Loucy (cell line): ENCODE data around the gene PITRM1.

Experiments used
- EZH2phosphoT487 ChIP-seq: fragments of 200-600 bp; IDR thresholded peaks from 2 replicates; pipeline ENCODE4 v1.6.1; 2018; ENCODE audit warnings: antibody characterized with exemption, mild to moderate bottlenecking, moderate library complexity, borderline replicate concordance
- TF ChIP-seq, protein P1 (sequence below): fragments of 200-600 bp; sonication (generic); conservative IDR thresholded peaks from 2 replicates; pipeline ENCODE4 v1.5.1; 2014; ENCODE audit warnings: mild to moderate bottlenecking, antibody characterized with exemption, low read length

DNA sequence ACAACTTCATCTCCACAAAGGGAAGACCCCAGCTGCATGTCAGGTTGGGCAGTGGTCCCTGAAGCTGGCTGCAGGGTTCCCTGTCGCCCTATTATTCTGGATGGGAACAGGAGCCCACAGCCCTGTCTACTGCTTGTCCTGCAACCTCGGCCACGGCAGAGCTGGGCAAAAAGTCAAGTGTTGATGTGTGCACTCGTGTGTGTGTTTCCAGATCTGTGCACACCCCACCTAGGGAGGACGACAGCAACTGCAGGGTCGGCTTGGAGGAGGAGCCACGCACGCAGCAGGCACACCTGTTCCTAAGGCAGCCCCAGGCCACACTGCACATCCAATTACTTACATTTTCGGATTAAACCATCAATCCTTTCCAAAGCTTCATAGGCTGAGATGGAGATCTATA is 23.6 kb downstream of the PITRM1 start:
- TF ChIP-seq, protein P1, sequence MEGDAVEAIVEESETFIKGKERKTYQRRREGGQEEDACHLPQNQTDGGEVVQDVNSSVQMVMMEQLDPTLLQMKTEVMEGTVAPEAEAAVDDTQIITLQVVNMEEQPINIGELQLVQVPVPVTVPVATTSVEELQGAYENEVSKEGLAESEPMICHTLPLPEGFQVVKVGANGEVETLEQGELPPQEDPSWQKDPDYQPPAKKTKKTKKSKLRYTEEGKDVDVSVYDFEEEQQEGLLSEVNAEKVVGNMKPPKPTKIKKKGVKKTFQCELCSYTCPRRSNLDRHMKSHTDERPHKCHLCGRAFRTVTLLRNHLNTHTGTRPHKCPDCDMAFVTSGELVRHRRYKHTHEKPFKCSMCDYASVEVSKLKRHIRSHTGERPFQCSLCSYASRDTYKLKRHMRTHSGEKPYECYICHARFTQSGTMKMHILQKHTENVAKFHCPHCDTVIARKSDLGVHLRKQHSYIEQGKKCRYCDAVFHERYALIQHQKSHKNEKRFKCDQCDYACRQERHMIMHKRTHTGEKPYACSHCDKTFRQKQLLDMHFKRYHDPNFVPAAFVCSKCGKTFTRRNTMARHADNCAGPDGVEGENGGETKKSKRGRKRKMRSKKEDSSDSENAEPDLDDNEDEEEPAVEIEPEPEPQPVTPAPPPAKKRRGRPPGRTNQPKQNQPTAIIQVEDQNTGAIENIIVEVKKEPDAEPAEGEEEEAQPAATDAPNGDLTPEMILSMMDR = no peak
- TF ChIP-seq EZH2phosphoT487 = no peak
